ENCODE results near the gene TCEAL1. TPM values are rescaled to one million over a fixed set of nuclear protein-coding genes. Genes with fewer than 3 reads are reported as not detected.
"Not testable (repeated sequence)": the region's sequence is repeated elsewhere in the genome, so short reads cannot be mapped to it uniquely, and the experiment has no call there.

The TCEAL1 gene
- total RNA-seq, 1 donor from 2014 or later: 22.9 TPM

GRCh38 chrX:103656617-103657016, 27.8 kb downstream of the TCEAL1 start:
- Histone ChIP-seq H3K4me3 (no peak overlapping the region), H3K4me1 (no peaks in the 10 kb centered on the region), H3K9me3 (replicated peaks) (no peaks in the 10 kb centered on the region), H3K36me3 (no peaks in the 10 kb centered on the region), H3K27me3 (ENCODE audit: low read depth) (no peaks in the 10 kb centered on the region), H3K27ac (replicated peaks) (no peak overlapping the region)
- DNase-seq: no peak
- TF ChIP-seq, protein P1, sequence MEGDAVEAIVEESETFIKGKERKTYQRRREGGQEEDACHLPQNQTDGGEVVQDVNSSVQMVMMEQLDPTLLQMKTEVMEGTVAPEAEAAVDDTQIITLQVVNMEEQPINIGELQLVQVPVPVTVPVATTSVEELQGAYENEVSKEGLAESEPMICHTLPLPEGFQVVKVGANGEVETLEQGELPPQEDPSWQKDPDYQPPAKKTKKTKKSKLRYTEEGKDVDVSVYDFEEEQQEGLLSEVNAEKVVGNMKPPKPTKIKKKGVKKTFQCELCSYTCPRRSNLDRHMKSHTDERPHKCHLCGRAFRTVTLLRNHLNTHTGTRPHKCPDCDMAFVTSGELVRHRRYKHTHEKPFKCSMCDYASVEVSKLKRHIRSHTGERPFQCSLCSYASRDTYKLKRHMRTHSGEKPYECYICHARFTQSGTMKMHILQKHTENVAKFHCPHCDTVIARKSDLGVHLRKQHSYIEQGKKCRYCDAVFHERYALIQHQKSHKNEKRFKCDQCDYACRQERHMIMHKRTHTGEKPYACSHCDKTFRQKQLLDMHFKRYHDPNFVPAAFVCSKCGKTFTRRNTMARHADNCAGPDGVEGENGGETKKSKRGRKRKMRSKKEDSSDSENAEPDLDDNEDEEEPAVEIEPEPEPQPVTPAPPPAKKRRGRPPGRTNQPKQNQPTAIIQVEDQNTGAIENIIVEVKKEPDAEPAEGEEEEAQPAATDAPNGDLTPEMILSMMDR (IDR thresholded peaks at IDR 0.05; ENCODE audit: borderline replicate concordance): no peak
- intact Hi-C loops (cut with micrococcal nuclease): no loop called here

DNA sequence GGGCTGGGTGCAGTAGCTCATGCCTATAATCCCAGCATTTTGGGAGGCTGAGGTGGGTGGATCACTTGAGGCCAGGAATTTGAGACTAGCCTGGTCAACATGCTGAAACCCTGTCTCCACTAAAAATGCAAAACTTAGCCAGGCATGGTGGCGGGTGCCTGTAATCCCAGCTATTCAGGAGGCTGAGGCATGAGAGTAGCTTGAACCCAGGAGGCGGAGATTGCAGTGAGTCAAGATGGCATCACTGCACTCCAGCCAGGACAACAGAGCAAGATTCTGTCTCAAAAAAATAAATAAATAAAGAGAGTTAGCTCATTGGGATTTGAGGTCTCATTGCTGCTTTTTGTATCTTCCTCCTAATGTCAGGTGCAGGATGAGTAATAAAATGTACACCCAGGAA, 28.3 kb downstream of the TCEAL1 start:
- H3K4me3 ChIP-seq; H3K4me1 ChIP-seq; H3K9me3 ChIP-seq (replicated peaks); intact Hi-C loops (cut with micrococcal nuclease); H3K36me3 ChIP-seq; H3K27ac ChIP-seq (replicated peaks); H3K27me3 ChIP-seq (ENCODE audit: low read depth); DNase-seq: not testable (repeated sequence)

DNA sequence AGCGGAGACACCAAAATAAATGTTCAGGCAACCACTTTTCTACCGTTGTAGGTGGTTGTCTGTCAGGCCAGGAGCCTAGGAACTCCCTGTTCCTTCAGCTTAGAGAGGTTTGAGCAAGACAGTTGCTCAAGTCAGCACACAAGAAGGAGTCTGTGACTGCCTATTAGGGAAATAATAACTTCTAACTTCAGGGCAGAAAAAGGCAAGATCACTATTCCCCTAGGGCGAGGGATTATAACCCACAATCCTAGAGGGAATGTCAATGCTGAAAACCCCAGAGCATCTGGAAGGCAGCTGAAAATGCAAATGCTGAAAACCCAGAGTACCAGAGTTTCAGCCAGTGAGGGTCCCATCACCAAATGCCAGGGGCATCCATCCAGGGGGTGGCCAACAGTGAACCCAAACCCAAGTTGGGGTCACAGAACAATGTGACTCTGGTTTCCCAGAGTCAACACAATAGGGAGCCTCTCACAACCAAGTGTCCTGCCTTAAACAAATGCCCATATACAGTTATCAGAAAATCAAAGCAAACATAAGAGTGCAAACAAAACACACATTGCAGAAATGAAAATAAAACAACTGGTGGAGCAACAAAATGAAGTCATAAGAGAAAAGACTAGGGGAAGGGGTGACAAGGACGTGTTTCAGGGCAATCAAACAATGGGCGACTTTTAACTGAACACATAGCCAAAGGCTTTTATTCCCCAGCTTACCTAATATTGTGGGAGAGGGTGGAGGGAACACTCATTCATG, 30.1 kb downstream of the TCEAL1 start:
- DNase-seq: no peak
- H3K4me1 ChIP-seq: no peaks in the 10 kb centered on the region
- H3K36me3 ChIP-seq: no peaks in the 10 kb centered on the region
- TF ChIP-seq, protein P1 (IDR thresholded peaks at IDR 0.05; ENCODE audit: borderline replicate concordance): no peak
- no peak overlapping the region for H3K27ac ChIP-seq (replicated peaks)
- intact Hi-C loops (cut with micrococcal nuclease): no loop called here
- peaks cover 4% of the 10 kb centered on the region for H3K27me3 ChIP-seq (ENCODE audit: low read depth)
- H3K4me3 ChIP-seq: no peak overlapping the region
- no peaks in the 10 kb centered on the region for H3K9me3 ChIP-seq (replicated peaks)

DNA sequence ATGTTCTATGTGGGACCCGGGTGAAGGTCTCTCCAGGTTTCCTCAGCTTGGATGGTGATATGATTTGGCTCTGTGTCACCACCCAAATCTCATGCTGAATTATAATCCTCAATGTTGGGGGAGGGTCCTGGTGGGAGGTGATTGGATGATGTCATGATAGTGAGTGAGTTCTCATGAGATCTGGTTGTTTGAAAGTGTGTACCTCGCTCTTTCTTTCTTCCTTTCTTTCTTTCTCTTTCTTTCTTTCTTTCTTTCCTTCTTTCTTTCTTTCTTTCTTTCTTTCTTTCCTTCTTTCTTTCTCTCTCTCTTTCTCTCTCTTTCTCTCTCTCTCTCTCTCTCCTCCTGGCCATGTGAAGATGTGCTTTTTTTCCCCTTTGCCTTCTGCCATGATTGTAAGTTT, 30.7 kb downstream of the TCEAL1 start:
- H3K27me3 ChIP-seq (ENCODE audit: low read depth); DNase-seq; intact Hi-C loops (cut with micrococcal nuclease); H3K9me3 ChIP-seq (replicated peaks); H3K27ac ChIP-seq (replicated peaks); H3K4me3 ChIP-seq; H3K4me1 ChIP-seq; H3K36me3 ChIP-seq: not testable (repeated sequence)

DNA sequence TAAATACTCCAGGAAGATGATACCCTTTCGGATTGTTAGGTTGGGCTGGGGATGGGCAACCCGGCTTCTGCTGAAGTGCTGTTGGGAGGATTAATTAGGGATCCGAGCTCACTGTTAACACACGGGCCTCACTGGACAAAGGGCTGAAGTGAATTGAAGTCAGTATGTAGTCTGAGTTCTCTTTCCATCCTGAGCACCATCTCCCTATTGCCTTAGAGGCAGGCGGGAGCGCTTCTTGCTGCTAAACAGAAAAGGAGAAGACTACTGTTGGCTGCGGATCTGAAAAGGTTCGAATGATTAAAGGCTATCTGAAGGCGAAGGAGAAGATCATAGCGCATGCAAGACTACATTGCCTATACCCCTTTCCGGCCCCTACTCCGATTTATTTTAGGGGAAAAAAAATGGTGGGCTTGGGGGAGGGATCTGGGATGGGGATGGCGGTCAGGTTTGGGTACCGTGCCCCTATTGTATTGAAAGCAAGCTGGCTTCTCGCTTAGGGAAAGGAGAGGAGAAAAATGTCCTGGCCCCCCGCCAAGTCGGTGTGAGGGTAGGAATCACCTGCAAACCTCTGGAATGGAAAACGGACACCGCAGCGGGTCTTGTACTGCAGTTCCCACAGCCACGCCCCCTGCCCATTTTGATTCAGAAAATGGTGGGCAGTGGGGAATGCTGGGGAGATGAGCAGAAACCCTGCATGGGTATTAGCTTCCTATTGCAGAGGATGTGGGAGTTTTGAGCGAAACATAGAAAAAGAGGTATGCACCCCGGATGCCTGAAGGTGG, 35.4 kb downstream of the TCEAL1 start:
- Histone ChIP-seq H3K4me1 (no peaks in the 10 kb centered on the region), H3K27me3 (ENCODE audit: low read depth) (peaks cover 4% of the 10 kb centered on the region), H3K9me3 (replicated peaks) (no peaks in the 10 kb centered on the region), H3K27ac (replicated peaks) (no peak overlapping the region), H3K36me3 (no peaks in the 10 kb centered on the region), H3K4me3 (no peak overlapping the region)
- TF ChIP-seq, protein P1 (IDR thresholded peaks at IDR 0.05; ENCODE audit: borderline replicate concordance): no peak
- no peak for DNase-seq
- intact Hi-C loops (cut with micrococcal nuclease): no loop called here

GRCh38 chrX:103666202-103667107, 37.7 kb downstream of the TCEAL1 start:
- Histone ChIP-seq H3K4me3 (no peak overlapping the region), H3K27ac (replicated peaks) (no peak overlapping the region), H3K9me3 (replicated peaks) (no peaks in the 10 kb centered on the region), H3K36me3 (no peaks in the 10 kb centered on the region), H3K27me3 (ENCODE audit: low read depth) (peaks cover 4% of the 10 kb centered on the region), H3K4me1 (no peaks in the 10 kb centered on the region)
- intact Hi-C loops (cut with micrococcal nuclease): no loop called here
- DNase-seq: no peak
- TF ChIP-seq, protein P1 (IDR thresholded peaks at IDR 0.05; ENCODE audit: borderline replicate concordance): no peak
